Measurements from ENCODE around the gene TMEM178B.

- no peak for TF ChIP-seq POLR2AphosphoS5 (IDR thresholded peaks at IDR 0.05; ENCODE audit: low read depth, low read length)
- no peak for TF ChIP-seq CTCF (IDR thresholded peaks at IDR 0.05)
- TF ChIP-seq REST (IDR thresholded peaks at IDR 0.05; ENCODE audit: insufficient read depth in 1 of 2, low read depth in 2 of 2, low read length in 1 of 2), result no peak
- no peak for TF ChIP-seq SIN3A (IDR thresholded peaks at IDR 0.05; ENCODE audit: borderline replicate concordance, insufficient read depth, low read depth, low read length)
- TF ChIP-seq TCF7L2 (IDR thresholded peaks at IDR 0.05; ENCODE audit: low read depth, low read length), result no peak
Observed at GRCh38 chr7:141055146-141055545, 18.7 kb upstream of the TMEM178B start.

All from Panc1 (cell line).